ENCODE results near the gene PCSK1. TPM values are rescaled to one million over a fixed set of nuclear protein-coding genes. Genes with fewer than 3 reads are reported as not detected.
"Not testable (repeated sequence)": the region's sequence is repeated elsewhere in the genome, so short reads cannot be mapped to it uniquely, and the experiment has no call there.

PCSK1 gene
- polyA plus RNA-seq, 5 donors: 0.15 to 0.90 (median 0.49) TPM

DNA sequence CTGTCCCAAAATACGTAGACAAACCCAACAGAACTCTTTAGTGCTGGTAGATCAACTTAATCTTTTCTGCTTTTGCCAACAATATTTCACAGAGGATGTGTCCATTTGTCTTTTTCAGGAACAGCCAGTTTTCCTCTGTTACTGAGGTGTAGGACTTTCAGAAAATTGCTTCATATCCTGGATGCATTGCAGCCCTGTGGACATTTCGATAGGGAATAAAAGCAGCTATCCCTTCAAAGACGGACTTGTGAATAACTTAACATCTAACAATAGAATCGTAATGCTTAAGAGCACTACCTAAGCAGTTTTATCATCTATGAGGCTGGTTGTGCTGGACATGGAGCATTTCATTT lies 59.7 kb downstream of the PCSK1 start:
- DNase-seq: no peak

DNA sequence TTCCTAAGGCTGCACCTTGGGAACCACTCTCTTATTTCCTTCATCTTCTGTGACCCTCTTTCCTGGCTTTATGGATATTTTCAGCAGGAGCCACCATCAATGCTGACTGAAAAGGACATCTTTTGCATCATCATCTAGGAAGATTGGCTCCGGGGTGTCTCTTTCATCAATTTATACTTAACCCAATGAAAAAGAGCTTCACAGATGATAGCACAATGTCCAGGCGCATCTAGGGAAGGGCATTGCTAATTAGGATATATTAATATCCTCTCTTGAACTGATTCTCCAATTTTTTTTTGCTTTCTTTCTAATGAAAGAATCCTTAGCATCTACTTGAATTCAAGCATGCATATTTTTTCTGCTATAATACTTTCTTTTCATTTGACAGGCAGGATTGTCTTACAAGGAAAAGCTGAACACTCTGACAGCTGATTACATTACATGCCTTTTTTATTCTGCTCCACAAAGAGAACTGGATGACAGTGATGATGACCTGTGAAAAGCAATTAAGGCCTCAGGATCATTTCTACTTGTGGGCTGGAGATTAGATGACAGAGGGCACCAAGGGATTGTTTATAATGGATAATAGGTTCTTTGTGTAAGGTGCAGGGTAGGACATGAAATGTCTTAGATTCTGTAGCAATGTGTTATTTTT lies 60.2 kb downstream of the PCSK1 start:
- no peak for DNase-seq

DNA sequence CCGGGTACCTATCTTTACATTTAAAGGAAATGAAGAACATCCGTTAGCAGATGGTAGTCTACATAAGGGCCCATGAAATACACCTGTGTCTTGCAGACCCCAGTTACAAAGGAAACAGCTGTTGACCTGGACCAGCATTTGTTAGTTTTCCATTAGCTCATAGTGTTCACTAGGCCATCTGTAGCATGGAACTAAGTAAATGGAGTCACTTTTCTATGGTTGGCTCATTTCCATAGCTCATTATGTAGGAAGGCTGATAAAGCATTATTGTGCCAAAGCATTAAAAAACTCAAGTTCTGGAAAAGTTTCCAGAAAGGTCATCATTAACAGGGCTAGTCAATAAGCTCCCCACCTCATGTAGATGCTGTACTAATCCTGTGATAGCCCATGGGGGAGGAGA lies 62.1 kb downstream of the PCSK1 start:
- DNase-seq: no peak

- not testable (repeated sequence) for DNase-seq
Observed at GRCh38 chr5:96367337-96367736, 65.7 kb downstream of the PCSK1 start.

GRCh38 chr5:96354237-96354636 lies 78.8 kb downstream of the PCSK1 start:
- no peak for DNase-seq

DNA sequence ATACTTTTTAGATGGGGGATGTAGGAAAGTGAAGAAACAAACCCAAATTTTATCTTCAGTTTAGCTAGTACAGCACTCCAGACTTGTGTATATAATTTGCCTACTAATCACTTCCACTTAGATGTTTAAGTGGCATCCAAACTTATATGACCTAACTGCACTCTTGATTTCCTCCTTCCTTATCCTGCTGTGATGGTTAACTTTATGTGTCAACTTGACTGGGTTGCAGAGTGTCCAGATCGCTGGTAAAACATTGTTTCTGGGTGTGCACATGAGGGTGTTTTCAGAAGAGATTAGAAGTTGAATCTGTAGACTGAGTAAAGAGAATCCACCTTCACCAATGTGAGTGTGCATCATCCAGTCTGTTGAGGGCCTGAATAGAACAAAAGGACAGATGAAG lies 79.8 kb downstream of the PCSK1 start:
- no peak for DNase-seq

DNA sequence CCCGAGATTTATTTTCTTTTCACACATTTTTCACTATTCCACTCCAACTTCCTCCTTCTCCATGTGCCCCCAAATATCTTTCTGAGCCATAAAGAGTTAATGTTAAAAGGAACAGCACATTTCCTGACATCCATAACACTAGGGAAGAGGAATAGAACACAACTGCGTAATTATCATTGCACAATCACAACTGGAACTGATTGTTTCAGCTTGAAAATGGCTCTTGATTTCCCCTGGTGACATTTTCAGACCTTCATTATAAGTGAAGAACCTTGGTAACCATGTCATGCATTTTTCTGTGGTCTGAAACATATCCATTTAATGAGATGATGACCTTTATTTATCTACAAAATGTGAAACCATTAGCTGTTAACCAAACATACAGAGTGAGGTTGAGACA lies 82.4 kb downstream of the PCSK1 start:
- no peak for DNase-seq

DNA sequence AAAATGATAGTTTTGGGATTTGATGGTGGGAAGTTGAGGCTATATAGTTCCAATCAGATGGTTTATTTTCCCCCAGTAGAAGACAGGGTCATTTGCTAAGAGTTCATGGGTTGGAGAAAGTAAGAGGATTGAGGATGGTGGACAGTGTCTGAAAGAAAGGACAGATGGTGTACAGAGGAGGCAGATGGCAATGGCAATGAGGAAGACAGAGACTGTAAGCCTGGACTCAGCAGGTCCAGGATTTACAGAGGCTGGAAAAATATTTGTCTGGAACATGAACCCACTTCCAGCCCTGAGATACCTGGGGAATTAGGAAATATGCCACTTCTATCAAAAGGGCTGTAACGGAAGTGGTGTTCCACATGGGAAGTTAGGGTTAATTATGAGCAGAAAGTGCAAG lies 84.5 kb downstream of the PCSK1 start:
- DNase-seq: no peak

- DNase-seq: no peak
Observed at GRCh38 chr5:96347502-96348292, 85.4 kb downstream of the PCSK1 start.

- peak in 1 of 2 donors; percentile 46 for DNase-seq
Observed at GRCh38 chr5:96344678-96345577, 88.1 kb downstream of the PCSK1 start.

GRCh38 chr5:96343094-96343493 lies 90.0 kb downstream of the PCSK1 start:
- no peak for DNase-seq

- DNase-seq: no peak
Observed at GRCh38 chr5:96342581-96342980, 90.5 kb downstream of the PCSK1 start.

Other genes starting within 250 kb of the PCSK1 start
- gene CAST, start 229.1 kb upstream of the PCSK1 start, polyA plus RNA-seq (ENCODE audit: insufficient read depth in 1 of 5, insufficient read length in 5 of 5, low replicate concordance in 1 of 5): 100 to 1,000 TPM; 112 to 177 (median 165) TPM